HCT116 (cell line): Measurements from ENCODE around the gene TMEM131.

Source experiments
- POLR2AphosphoS5 ChIP-seq: IDR thresholded peaks from 2 replicates; pipeline ENCODE4 v1.6.1; 2011; ENCODE audit warnings: mild to moderate bottlenecking, low read depth, low read length, moderate library complexity
- TF ChIP-seq, protein P1 (sequence below), 3 experiments: fragments of 200-600 bp in 1 of 3; sonication (generic) in 1 of 3; IDR thresholded peaks in 2 of 3; conservative IDR thresholded peaks in 1 of 3; 2 replicates each; pipeline ENCODE4 v1.5.1; 2012 to 2017; ENCODE audit warnings: low read depth in 2 of 3, low read length in 2 of 3, antibody characterized with exemption in 1 of 3, borderline replicate concordance in 1 of 3, control low read depth in 1 of 3, mild to moderate bottlenecking in 1 of 3, mixed read lengths in 1 of 3, mixed run types in 1 of 3, moderate library complexity in 1 of 3; ENCODE audit not compliant: insufficient read depth in 1 of 3

GRCh38 chr2:98039085-98039756, 43.5 kb upstream of the TMEM131 start:
- TF ChIP-seq, protein P1, sequence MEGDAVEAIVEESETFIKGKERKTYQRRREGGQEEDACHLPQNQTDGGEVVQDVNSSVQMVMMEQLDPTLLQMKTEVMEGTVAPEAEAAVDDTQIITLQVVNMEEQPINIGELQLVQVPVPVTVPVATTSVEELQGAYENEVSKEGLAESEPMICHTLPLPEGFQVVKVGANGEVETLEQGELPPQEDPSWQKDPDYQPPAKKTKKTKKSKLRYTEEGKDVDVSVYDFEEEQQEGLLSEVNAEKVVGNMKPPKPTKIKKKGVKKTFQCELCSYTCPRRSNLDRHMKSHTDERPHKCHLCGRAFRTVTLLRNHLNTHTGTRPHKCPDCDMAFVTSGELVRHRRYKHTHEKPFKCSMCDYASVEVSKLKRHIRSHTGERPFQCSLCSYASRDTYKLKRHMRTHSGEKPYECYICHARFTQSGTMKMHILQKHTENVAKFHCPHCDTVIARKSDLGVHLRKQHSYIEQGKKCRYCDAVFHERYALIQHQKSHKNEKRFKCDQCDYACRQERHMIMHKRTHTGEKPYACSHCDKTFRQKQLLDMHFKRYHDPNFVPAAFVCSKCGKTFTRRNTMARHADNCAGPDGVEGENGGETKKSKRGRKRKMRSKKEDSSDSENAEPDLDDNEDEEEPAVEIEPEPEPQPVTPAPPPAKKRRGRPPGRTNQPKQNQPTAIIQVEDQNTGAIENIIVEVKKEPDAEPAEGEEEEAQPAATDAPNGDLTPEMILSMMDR (IDR thresholded peaks at IDR 0.05 in 2 of 3, conservative IDR thresholded peaks at IDR 0.05 in 1 of 3; ENCODE audit: borderline replicate concordance in 1 of 3, insufficient read depth in 1 of 3, low read depth in 2 of 3, low read length in 2 of 3): no peak
- no peak for TF ChIP-seq POLR2AphosphoS5
